Measurements from ENCODE around the gene MFAP3. TPM values are rescaled to one million over a fixed set of nuclear protein-coding genes. Genes with fewer than 3 reads are reported as not detected.

MFAP3 gene
- total RNA-seq, 2 experiments from 2014 or later = 27.7 to 29.9 TPM

DNA sequence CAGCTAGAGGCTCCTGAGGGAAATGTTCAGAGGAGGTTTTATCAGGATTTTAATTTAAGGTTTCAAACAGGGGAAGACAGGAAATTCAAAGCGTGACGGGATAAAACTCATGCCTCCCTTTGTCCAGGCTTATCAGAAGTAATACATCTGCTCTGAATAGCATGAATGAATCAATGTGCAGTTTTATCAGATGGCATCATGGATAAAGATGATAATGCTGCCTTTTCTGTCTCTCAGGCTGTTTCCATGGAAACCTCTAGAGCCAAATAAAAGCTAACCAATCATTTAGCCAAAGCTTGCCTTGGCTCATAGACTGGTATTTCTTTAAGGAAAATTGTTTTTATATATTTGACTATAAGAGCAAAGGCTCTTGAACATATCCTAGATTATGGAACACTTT is 16.4 kb downstream of the MFAP3 start:
- H3K4me2 ChIP-seq (ENCODE audit: low read length) = no peak overlapping the region
- POLR2A ChIA-PET = interaction anchor here (1.6 to 2.5 kb wide), 2 partner anchors 14 to 16 kb away, joined by 3 to 9 read pairs; partner anchors contain the start of genes FAM114A2 and MFAP3
- peaks cover 52% of the 10 kb centered on the region for H3K36me3 ChIP-seq (ENCODE audit: insufficient read depth, low read length)
- DNase-seq (ENCODE audit: low spot score) = no peak
- CTCF ChIA-PET (ENCODE audit: unreplicated experiment) = no interaction called here
- H3K9me2 ChIP-seq (ENCODE audit: insufficient read depth, low read length) = no peaks in the 10 kb centered on the region
- no peaks in the 10 kb centered on the region for H3K9me3 ChIP-seq (ENCODE audit: low read length)
- BruUV-seq (replicated peaks) = no TSS peak
- TF ChIP-seq EZH2phosphoT487 (IDR thresholded peaks at IDR 0.05; ENCODE audit: borderline replicate concordance, low read depth, low read length) = no peak
- TF ChIP-seq, protein P1, sequence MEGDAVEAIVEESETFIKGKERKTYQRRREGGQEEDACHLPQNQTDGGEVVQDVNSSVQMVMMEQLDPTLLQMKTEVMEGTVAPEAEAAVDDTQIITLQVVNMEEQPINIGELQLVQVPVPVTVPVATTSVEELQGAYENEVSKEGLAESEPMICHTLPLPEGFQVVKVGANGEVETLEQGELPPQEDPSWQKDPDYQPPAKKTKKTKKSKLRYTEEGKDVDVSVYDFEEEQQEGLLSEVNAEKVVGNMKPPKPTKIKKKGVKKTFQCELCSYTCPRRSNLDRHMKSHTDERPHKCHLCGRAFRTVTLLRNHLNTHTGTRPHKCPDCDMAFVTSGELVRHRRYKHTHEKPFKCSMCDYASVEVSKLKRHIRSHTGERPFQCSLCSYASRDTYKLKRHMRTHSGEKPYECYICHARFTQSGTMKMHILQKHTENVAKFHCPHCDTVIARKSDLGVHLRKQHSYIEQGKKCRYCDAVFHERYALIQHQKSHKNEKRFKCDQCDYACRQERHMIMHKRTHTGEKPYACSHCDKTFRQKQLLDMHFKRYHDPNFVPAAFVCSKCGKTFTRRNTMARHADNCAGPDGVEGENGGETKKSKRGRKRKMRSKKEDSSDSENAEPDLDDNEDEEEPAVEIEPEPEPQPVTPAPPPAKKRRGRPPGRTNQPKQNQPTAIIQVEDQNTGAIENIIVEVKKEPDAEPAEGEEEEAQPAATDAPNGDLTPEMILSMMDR (conservative IDR thresholded peaks at IDR 0.05; ENCODE audit: low read length) = no peak
- no peak overlapping the region for H3K4me3 ChIP-seq (ENCODE audit: low read depth, low read length, poor library complexity, severe bottlenecking)
- H3K79me2 ChIP-seq (ENCODE audit: insufficient read depth, low read depth, low read length) = no peaks in the 10 kb centered on the region
- no peak overlapping the region for H2AFZ ChIP-seq (ENCODE audit: low read length)
- H3K27ac ChIP-seq (ENCODE audit: low read depth, low read length, poor library complexity, severe bottlenecking) = no peak overlapping the region
- peaks cover 24% of the 10 kb centered on the region for H3K4me1 ChIP-seq (ENCODE audit: insufficient read depth, low read length, poor library complexity, severe bottlenecking)
- H4K20me1 ChIP-seq (ENCODE audit: insufficient read depth, low read length) = no peaks in the 10 kb centered on the region; the same call in 1 of the 2 replicates
- intact Hi-C loops (cut with micrococcal nuclease; ENCODE audit: unreplicated experiment) = no loop called here

DNA sequence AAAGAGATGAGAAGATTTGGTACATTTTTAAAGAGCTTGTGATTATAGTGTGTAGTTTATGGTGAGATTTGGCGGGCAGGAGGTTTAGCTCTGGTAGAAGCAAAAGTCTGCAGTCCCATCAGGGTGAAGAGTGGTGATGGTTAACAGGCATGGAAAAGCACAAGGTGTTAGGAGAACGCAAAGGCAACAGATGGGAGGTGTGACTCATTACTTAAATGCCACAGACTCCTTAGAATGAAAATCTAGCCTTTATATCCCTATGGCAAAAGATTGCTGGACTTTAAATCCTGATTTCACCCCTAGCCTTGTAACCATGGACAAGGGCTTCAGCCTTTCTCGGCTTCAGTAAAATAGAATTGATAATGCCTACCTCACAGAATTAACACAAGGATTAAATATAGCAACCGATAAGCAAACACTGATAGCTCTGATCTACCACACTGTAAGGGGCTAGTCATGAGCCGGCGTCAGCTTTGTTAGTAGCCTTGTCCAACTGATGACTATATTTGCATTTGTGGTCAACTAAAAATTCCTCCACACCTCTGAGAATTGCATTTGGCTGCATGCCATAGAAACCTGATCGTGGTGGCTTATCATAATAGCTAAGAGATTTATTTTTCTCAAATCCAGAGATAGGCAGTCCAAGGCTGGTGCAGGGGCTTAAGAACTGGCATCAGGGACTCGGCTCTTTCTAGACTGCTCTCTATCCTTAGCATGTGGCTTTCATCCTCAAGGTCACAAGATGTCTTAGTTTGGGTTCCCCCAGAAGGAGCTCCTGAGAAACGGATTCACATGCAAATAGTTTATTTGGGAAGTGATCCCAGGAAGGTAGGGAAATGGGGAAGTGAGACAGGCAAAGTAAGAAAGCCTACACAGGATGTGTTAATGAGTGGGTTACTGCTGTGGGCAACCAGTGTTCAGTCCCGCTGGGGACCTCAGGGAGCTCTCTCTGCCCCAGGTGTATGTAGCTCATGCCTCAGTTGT is 19.6 kb downstream of the MFAP3 start:
- Histone ChIP-seq H3K9me3 (ENCODE audit: low read length) (no peaks in the 10 kb centered on the region), H3K4me2 (ENCODE audit: low read length) (peak overlapping the region; percentile 57), H3K36me3 (ENCODE audit: insufficient read depth, low read length) (peaks cover 26% of the 10 kb centered on the region), H3K79me2 (ENCODE audit: insufficient read depth, low read depth, low read length) (no peaks in the 10 kb centered on the region), H4K20me1 (ENCODE audit: insufficient read depth, low read length) (no peaks in the 10 kb centered on the region; the same call in 1 of the 2 replicates), H2AFZ (ENCODE audit: low read length) (no peak overlapping the region), H3K4me1 (ENCODE audit: insufficient read depth, low read length, poor library complexity, severe bottlenecking) (peaks cover 26% of the 10 kb centered on the region), H3K9me2 (ENCODE audit: insufficient read depth, low read length) (no peaks in the 10 kb centered on the region), H3K4me3 (ENCODE audit: low read depth, low read length, poor library complexity, severe bottlenecking) (peak overlapping the region; percentile 21), H3K27ac (ENCODE audit: low read depth, low read length, poor library complexity, severe bottlenecking) (peak overlapping the region; percentile 28)
- POLR2A ChIA-PET = interaction anchor here (0.6 to 2.4 kb wide), 7 partner anchors 9 to 1083 kb away, joined by 3 to 19 read pairs (median 7); partner anchors contain the start of genes FAM114A2 and MFAP3
- DNase-seq (ENCODE audit: low spot score) = peak; percentile 46
- TF ChIP-seq, protein P1 (conservative IDR thresholded peaks at IDR 0.05; ENCODE audit: low read length) = no peak
- TF ChIP-seq EZH2phosphoT487 (IDR thresholded peaks at IDR 0.05; ENCODE audit: borderline replicate concordance, low read depth, low read length) = no peak
- intact Hi-C loops (cut with micrococcal nuclease; ENCODE audit: unreplicated experiment) = no loop called here
- CTCF ChIA-PET (ENCODE audit: unreplicated experiment) = interaction anchor here (1.0 kb wide), 1 partner anchor 131 kb away, joined by 3 read pairs; no protein-coding TSS in a partner anchor
- no TSS peak for BruUV-seq (replicated peaks)

All from OCI-LY7 (cell line).